ENCODE results near the gene RPA1. TPM values are rescaled to one million over a fixed set of nuclear protein-coding genes. Genes with fewer than 3 reads are reported as not detected.

RPA1 gene
- total RNA-seq, 1 experiment from 2014 or later = 198 TPM

GRCh38 chr17:1802429-1802828 lies 27.4 kb upstream of the RPA1 start:
- TF ChIP-seq FOSL1 (IDR thresholded peaks at IDR 0.05; ENCODE audit: low read depth) = no peak
- TF ChIP-seq CEBPB (IDR thresholded peaks at IDR 0.05; ENCODE audit: low read depth) = no peak
- no peak for TF ChIP-seq ELF1 (IDR thresholded peaks at IDR 0.05; ENCODE audit: borderline replicate concordance, low read depth)
- TF ChIP-seq ZNF274 (IDR thresholded peaks at IDR 0.05; ENCODE audit: low read depth, low read length) = no peak
- TF ChIP-seq JUND (IDR thresholded peaks at IDR 0.05) = no peak
- TF ChIP-seq RAD21 (IDR thresholded peaks at IDR 0.05; ENCODE audit: low read depth) = no peak
- no peak for TF ChIP-seq REST (IDR thresholded peaks at IDR 0.05; ENCODE audit: low read depth)
- no peak for TF ChIP-seq EGR1 (IDR thresholded peaks at IDR 0.05; ENCODE audit: low read depth)
- H3K4me1 ChIP-seq (ENCODE audit: control insufficient read depth in 1 of 2, insufficient read depth in 2 of 2, low read length in 2 of 2) = no peaks in the 10 kb centered on the region
- H3K27me3 ChIP-seq (ENCODE audit: insufficient read depth, low read length) = no peaks in the 10 kb centered on the region
- ChIA-PET POLR2A (no interaction called here), CTCF (no interaction called here), RAD21 (ENCODE audit: low non-redundant PET in 1 of 2, low total read pairs in 2 of 2, uncharacterized antibody in 2 of 2, unreplicated experiment in 2 of 2) (no interaction called here)
- no peak overlapping the region for H3K4me3 ChIP-seq (replicated peaks in 1 of 2; ENCODE audit: low read depth in 1 of 2, low read length in 2 of 2)
- ATAC-seq = no peak
- no peak overlapping the region for H3K9ac ChIP-seq (ENCODE audit: low read length)
- peaks cover 5 to 12% of the 10 kb centered on the region in 2 experiments for H3K36me3 ChIP-seq (ENCODE audit: control insufficient read depth in 1 of 2, insufficient read depth in 2 of 2, low read length in 2 of 2)
- intact Hi-C loops (cut with micrococcal nuclease) = no loop called here
- H3K9me2 ChIP-seq (ENCODE audit: insufficient read depth) = no peaks in the 10 kb centered on the region
- H4K20me1 ChIP-seq (ENCODE audit: insufficient read depth) = no peaks in the 10 kb centered on the region
- H3K27ac ChIP-seq (ENCODE audit: low read depth, low read length) = no peak overlapping the region
- no peaks in the 10 kb centered on the region for H3K9me3 ChIP-seq (ENCODE audit: control insufficient read depth in 1 of 2, insufficient read depth in 1 of 2, low read depth in 1 of 2, low read length in 2 of 2)
- peaks cover 11% of the 10 kb centered on the region; the same call in 1 of the 2 replicates for H3K79me2 ChIP-seq (ENCODE audit: insufficient read depth, low read length)
- no TSS peak for BruUV-seq (replicated peaks)
- H3K4me2 ChIP-seq (ENCODE audit: low read length) = no peak overlapping the region
- H2AFZ ChIP-seq (ENCODE audit: low read depth, low read length, poor library complexity, severe bottlenecking) = no peak overlapping the region
- DNase-seq (ENCODE audit: low read depth, low spot score) = no peak

- no peak overlapping the region for H3K9ac ChIP-seq (ENCODE audit: low read length)
- H3K27ac ChIP-seq (ENCODE audit: low read depth, low read length) = no peak overlapping the region
- DNase-seq (ENCODE audit: low read depth, low spot score) (no peak), ATAC-seq (no peak)
- BruUV-seq (replicated peaks) = no TSS peak
- ChIA-PET CTCF (no interaction called here), POLR2A (no interaction called here), RAD21 (ENCODE audit: low non-redundant PET in 1 of 2, low total read pairs in 2 of 2, uncharacterized antibody in 2 of 2, unreplicated experiment in 2 of 2) (no interaction called here)
- H3K79me2 ChIP-seq (ENCODE audit: insufficient read depth, low read length) = peaks cover 11% of the 10 kb centered on the region; the same call in 1 of the 2 replicates
- no peaks in the 10 kb centered on the region for H3K9me3 ChIP-seq (ENCODE audit: control insufficient read depth in 1 of 2, insufficient read depth in 1 of 2, low read depth in 1 of 2, low read length in 2 of 2)
- H3K4me2 ChIP-seq (ENCODE audit: low read length) = no peak overlapping the region
- H3K27me3 ChIP-seq (ENCODE audit: insufficient read depth, low read length) = no peaks in the 10 kb centered on the region
- intact Hi-C loops (cut with micrococcal nuclease) = no loop called here
- no peak overlapping the region for H2AFZ ChIP-seq (ENCODE audit: low read depth, low read length, poor library complexity, severe bottlenecking)
- H3K9me2 ChIP-seq (ENCODE audit: insufficient read depth) = no peaks in the 10 kb centered on the region
- H4K20me1 ChIP-seq (ENCODE audit: insufficient read depth) = no peaks in the 10 kb centered on the region
- peaks cover 5 to 12% of the 10 kb centered on the region in 2 experiments for H3K36me3 ChIP-seq (ENCODE audit: control insufficient read depth in 1 of 2, insufficient read depth in 2 of 2, low read length in 2 of 2)
- no peak overlapping the region for H3K4me3 ChIP-seq (replicated peaks in 1 of 2; ENCODE audit: low read depth in 1 of 2, low read length in 2 of 2)
- no peaks in the 10 kb centered on the region for H3K4me1 ChIP-seq (ENCODE audit: control insufficient read depth in 1 of 2, insufficient read depth in 2 of 2, low read length in 2 of 2)
- TF ChIP-seq ZFX (IDR thresholded peaks at IDR 0.05) = no peak
- TF ChIP-seq SRF (IDR thresholded peaks at IDR 0.05; ENCODE audit: low read depth) = no peak
Observed at GRCh38 chr17:1803280-1803679, 26.5 kb upstream of the RPA1 start.
